Chondrocyte (in vitro differentiated cells): Measurements from ENCODE around the gene THNSL1. TPM values are rescaled to one million over a fixed set of nuclear protein-coding genes. Genes with fewer than 3 reads are reported as not detected.

Experiments used
- DNase-seq: peaks from one replicate; pipeline ENCODE4 v3.0.0; 2021; ENCODE audit warnings: mixed read lengths, low spot score
- H3K27ac Mint-ChIP-seq: one replicate; pipeline ENCODE4 v1.8.0; 2021; ENCODE audit warnings: mild to moderate bottlenecking, moderate library complexity, mixed read lengths; ENCODE audit not compliant: unreplicated experiment
- H3K27me3 Mint-ChIP-seq: 2 replicates; pipeline ENCODE4 v1.8.0; 2021; ENCODE audit warnings: low read depth, mixed read lengths
- H3K36me3 Mint-ChIP-seq: 2 replicates; pipeline ENCODE4 v1.8.0; 2021; ENCODE audit warnings: low read depth, mixed read lengths
- H3K4me1 Mint-ChIP-seq: 2 replicates; pipeline ENCODE4 v1.8.0; 2021; ENCODE audit warnings: low read depth, mild to moderate bottlenecking, mixed read lengths
- H3K4me3 Mint-ChIP-seq: one replicate; pipeline ENCODE4 v1.8.0; 2021; ENCODE audit warnings: mild to moderate bottlenecking, moderate library complexity, mixed read lengths; ENCODE audit not compliant: unreplicated experiment
- H3K9me3 Mint-ChIP-seq: 2 replicates; pipeline ENCODE4 v1.8.0; 2021; ENCODE audit warnings: low read depth, mixed read lengths
- total RNA-seq: library from RNA; stranded (reverse); gene quantifications from 3 replicates; pipeline ENCODE4 v1.2.1, GENCODE V29; 2021
- TF ChIP-seq, protein P1 (sequence below): fragments of 200-600 bp; sonication (generic); IDR thresholded peaks from 2 replicates; pipeline ENCODE4 v1.5.0; 2021; ENCODE audit warnings: antibody characterized with exemption, mild to moderate bottlenecking, moderate library complexity

THNSL1 gene
- total RNA-seq, 1 donor from 2014 or later: 3.0 TPM

GRCh38 chr10:24971374-24971773 lies 45.0 kb upstream of the THNSL1 start:
- TF ChIP-seq, protein P1, sequence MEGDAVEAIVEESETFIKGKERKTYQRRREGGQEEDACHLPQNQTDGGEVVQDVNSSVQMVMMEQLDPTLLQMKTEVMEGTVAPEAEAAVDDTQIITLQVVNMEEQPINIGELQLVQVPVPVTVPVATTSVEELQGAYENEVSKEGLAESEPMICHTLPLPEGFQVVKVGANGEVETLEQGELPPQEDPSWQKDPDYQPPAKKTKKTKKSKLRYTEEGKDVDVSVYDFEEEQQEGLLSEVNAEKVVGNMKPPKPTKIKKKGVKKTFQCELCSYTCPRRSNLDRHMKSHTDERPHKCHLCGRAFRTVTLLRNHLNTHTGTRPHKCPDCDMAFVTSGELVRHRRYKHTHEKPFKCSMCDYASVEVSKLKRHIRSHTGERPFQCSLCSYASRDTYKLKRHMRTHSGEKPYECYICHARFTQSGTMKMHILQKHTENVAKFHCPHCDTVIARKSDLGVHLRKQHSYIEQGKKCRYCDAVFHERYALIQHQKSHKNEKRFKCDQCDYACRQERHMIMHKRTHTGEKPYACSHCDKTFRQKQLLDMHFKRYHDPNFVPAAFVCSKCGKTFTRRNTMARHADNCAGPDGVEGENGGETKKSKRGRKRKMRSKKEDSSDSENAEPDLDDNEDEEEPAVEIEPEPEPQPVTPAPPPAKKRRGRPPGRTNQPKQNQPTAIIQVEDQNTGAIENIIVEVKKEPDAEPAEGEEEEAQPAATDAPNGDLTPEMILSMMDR: no peak
- H3K4me1 Mint-ChIP-seq: peaks cover 18% of the 10 kb centered on the region
- H3K27ac Mint-ChIP-seq: no peak overlapping the region
- H3K9me3 Mint-ChIP-seq: no peaks in the 10 kb centered on the region
- no peak for DNase-seq
- H3K27me3 Mint-ChIP-seq: no peaks in the 10 kb centered on the region
- no peaks in the 10 kb centered on the region for H3K36me3 Mint-ChIP-seq
- H3K4me3 Mint-ChIP-seq: no peak overlapping the region

GRCh38 chr10:24973163-24973562 lies 43.2 kb upstream of the THNSL1 start:
- DNase-seq: no peak
- TF ChIP-seq, protein P1: no peak
- Mint-ChIP-seq H3K27me3 (no peaks in the 10 kb centered on the region), H3K36me3 (no peaks in the 10 kb centered on the region), H3K4me3 (no peak overlapping the region), H3K4me1 (peaks cover 21% of the 10 kb centered on the region), H3K27ac (no peak overlapping the region), H3K9me3 (no peaks in the 10 kb centered on the region)

GRCh38 chr10:24974976-24975375 lies 41.4 kb upstream of the THNSL1 start:
- TF ChIP-seq, protein P1: peak; percentile 39
- Mint-ChIP-seq H3K27ac (peak overlapping the region; percentile 41), H3K27me3 (no peaks in the 10 kb centered on the region), H3K9me3 (no peaks in the 10 kb centered on the region), H3K4me1 (peaks cover 19% of the 10 kb centered on the region), H3K36me3 (no peaks in the 10 kb centered on the region), H3K4me3 (no peak overlapping the region)
- no peak for DNase-seq

- no peak for DNase-seq
- TF ChIP-seq, protein P1: no peak
- Mint-ChIP-seq H3K4me1 (peaks cover 15% of the 10 kb centered on the region), H3K36me3 (no peaks in the 10 kb centered on the region), H3K9me3 (no peaks in the 10 kb centered on the region), H3K4me3 (no peak overlapping the region), H3K27me3 (no peaks in the 10 kb centered on the region), H3K27ac (no peak overlapping the region)
Measured at GRCh38 chr10:24979685-24980084, 36.7 kb upstream of the THNSL1 start.

- H3K27ac Mint-ChIP-seq: no peak overlapping the region
- no peak overlapping the region for H3K4me3 Mint-ChIP-seq
- no peaks in the 10 kb centered on the region for H3K9me3 Mint-ChIP-seq
- no peaks in the 10 kb centered on the region for H3K27me3 Mint-ChIP-seq
- DNase-seq: no peak
- H3K4me1 Mint-ChIP-seq: peaks cover 5% of the 10 kb centered on the region
- TF ChIP-seq, protein P1: no peak
- no peaks in the 10 kb centered on the region for H3K36me3 Mint-ChIP-seq
Measured at GRCh38 chr10:24981161-24981710, 35.2 kb upstream of the THNSL1 start.
